SU-DHL-6 (cell line): ENCODE results near the gene HDDC3.

ENCODE experiments used
- EZH2phosphoT487 ChIP-seq: fragments of 200-600 bp; sonication (generic), shearing (Covaris generic); conservative IDR thresholded peaks from 2 replicates; pipeline ENCODE4 v1.6.1; 2018; ENCODE audit warnings: mild to moderate bottlenecking, antibody characterized with exemption, low read length, moderate library complexity, mixed read lengths
- TF ChIP-seq, protein P1 (sequence below): fragments of 200-600 bp; sonication (generic); IDR thresholded peaks from one replicate; pipeline ENCODE4 v1.5.1; 2017; ENCODE audit warnings: antibody characterized with exemption, mild to moderate bottlenecking, low read length, moderate library complexity; ENCODE audit not compliant: insufficient read depth, poor library complexity, severe bottlenecking

DNA sequence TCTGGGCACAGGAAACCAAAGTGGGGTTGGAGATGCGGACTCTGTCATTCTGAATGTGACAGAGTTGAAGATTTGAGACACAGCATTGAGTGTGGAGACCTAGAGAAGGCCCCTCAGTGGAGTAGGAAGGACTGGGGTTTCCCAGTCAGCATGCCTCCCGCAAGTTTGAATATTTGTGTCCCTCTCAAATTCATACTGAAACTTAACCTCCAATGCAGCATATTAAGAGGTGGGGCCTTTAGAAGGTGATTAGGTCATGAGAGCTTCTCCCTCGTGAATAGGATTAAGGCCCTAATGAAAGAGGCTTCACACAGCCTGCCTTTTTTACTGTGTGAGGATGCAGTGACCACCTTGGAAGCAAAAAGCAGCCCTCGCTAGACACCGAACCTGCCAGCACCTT is 8.0 kb downstream of the HDDC3 start:
- no peak for TF ChIP-seq EZH2phosphoT487
- TF ChIP-seq, protein P1, sequence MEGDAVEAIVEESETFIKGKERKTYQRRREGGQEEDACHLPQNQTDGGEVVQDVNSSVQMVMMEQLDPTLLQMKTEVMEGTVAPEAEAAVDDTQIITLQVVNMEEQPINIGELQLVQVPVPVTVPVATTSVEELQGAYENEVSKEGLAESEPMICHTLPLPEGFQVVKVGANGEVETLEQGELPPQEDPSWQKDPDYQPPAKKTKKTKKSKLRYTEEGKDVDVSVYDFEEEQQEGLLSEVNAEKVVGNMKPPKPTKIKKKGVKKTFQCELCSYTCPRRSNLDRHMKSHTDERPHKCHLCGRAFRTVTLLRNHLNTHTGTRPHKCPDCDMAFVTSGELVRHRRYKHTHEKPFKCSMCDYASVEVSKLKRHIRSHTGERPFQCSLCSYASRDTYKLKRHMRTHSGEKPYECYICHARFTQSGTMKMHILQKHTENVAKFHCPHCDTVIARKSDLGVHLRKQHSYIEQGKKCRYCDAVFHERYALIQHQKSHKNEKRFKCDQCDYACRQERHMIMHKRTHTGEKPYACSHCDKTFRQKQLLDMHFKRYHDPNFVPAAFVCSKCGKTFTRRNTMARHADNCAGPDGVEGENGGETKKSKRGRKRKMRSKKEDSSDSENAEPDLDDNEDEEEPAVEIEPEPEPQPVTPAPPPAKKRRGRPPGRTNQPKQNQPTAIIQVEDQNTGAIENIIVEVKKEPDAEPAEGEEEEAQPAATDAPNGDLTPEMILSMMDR = no peak
